Measurements from ENCODE around the gene PMS2.

- no peak for TF ChIP-seq CTCF (IDR thresholded peaks at IDR 0.05)
- TF ChIP-seq EZH2 (IDR thresholded peaks at IDR 0.05), result no peak
Measured at GRCh38 chr7:6031567-6031966, 22.7 kb upstream of the PMS2 start.
